ENCODE measurements around the gene ENTPD8. TPM values are rescaled to one million over a fixed set of nuclear protein-coding genes. Genes with fewer than 3 reads are reported as not detected.

The ENTPD8 gene
- total RNA-seq, 2 experiments from 2014 or later = not detected

- H3K27me3 Mint-ChIP-seq = no peaks in the 10 kb centered on the region
Observed at GRCh38 chr9:137428311-137428630, 12.9 kb downstream of the ENTPD8 start.

GRCh38 chr9:137427454-137428310, 13.5 kb downstream of the ENTPD8 start:
- H3K4me1 ChIP-seq (ENCODE audit: insufficient read depth, low read length) = peaks cover 9% of the 10 kb centered on the region
- no peaks in the 10 kb centered on the region for H3K9me3 ChIP-seq (ENCODE audit: control insufficient read depth in 1 of 2, insufficient read depth in 1 of 2, low read length in 2 of 2)
- ChIA-PET CTCF (no interaction called here), POLR2A (no interaction called here)
- Mint-ChIP-seq H3K4me1 (ENCODE audit: low read depth) (peaks cover 9% of the 10 kb centered on the region), H3K27me3 (no peaks in the 10 kb centered on the region), H3K27ac (no peak overlapping the region), H3K4me3 (no peak overlapping the region), H3K36me3 (ENCODE audit: low read depth) (no peaks in the 10 kb centered on the region), H3K9me3 (no peaks in the 10 kb centered on the region)
- intact Hi-C loops (cut with DNase I, micrococcal nuclease) = no loop called here
- DNase-seq (no peak), ATAC-seq (ENCODE audit: poor library complexity) (no peak)
- H3K4me3 ChIP-seq (ENCODE audit: low read length) = no peak overlapping the region
- no peak for TF ChIP-seq CTCF (IDR thresholded peaks at IDR 0.05)
- no peak overlapping the region for H3K27ac ChIP-seq (ENCODE audit: low read depth in 1 of 2, low read length in 2 of 2)
- no peaks in the 10 kb centered on the region for H3K27me3 ChIP-seq (ENCODE audit: control insufficient read depth in 1 of 2, insufficient read depth in 2 of 2, low read length in 2 of 2)
- no peaks in the 10 kb centered on the region for H3K36me3 ChIP-seq (ENCODE audit: insufficient read depth, low read length)

More at GRCh38 chr9:137428311-137428630, 12.9 kb downstream of the ENTPD8 start:
- no peak for TF ChIP-seq CTCF (IDR thresholded peaks at IDR 0.05)
- no peak overlapping the region for H3K4me3 Mint-ChIP-seq
- ATAC-seq (ENCODE audit: poor library complexity) (no peak), DNase-seq (no peak)
- Histone ChIP-seq H3K36me3 (ENCODE audit: insufficient read depth, low read length) (no peaks in the 10 kb centered on the region), H3K27ac (ENCODE audit: low read depth in 1 of 2, low read length in 2 of 2) (no peak overlapping the region), H3K27me3 (ENCODE audit: control insufficient read depth in 1 of 2, insufficient read depth in 2 of 2, low read length in 2 of 2) (no peaks in the 10 kb centered on the region), H3K9me3 (ENCODE audit: control insufficient read depth in 1 of 2, insufficient read depth in 1 of 2, low read length in 2 of 2) (no peaks in the 10 kb centered on the region), H3K4me1 (ENCODE audit: insufficient read depth, low read length) (peaks cover 9% of the 10 kb centered on the region), H3K4me3 (ENCODE audit: low read length) (no peak overlapping the region)
- H3K9me3 Mint-ChIP-seq = no peaks in the 10 kb centered on the region
- H3K27ac Mint-ChIP-seq = no peak overlapping the region
- POLR2A ChIA-PET = no interaction called here
- CTCF ChIA-PET = no interaction called here
- intact Hi-C loops (cut with DNase I, micrococcal nuclease) = no loop called here
- H3K36me3 Mint-ChIP-seq (ENCODE audit: low read depth) = no peaks in the 10 kb centered on the region
- peaks cover 9% of the 10 kb centered on the region for H3K4me1 Mint-ChIP-seq (ENCODE audit: low read depth)

- H3K36me3 Mint-ChIP-seq (ENCODE audit: low read depth) = no peaks in the 10 kb centered on the region
- no peak overlapping the region for H3K27ac Mint-ChIP-seq
- no peak overlapping the region for H3K4me3 Mint-ChIP-seq
- peaks cover 18% of the 10 kb centered on the region for H3K4me1 Mint-ChIP-seq (ENCODE audit: low read depth)
- Histone ChIP-seq H3K4me3 (ENCODE audit: low read length) (no peak overlapping the region), H3K27ac (ENCODE audit: low read depth in 1 of 2, low read length in 2 of 2) (no peak overlapping the region), H3K36me3 (ENCODE audit: insufficient read depth, low read length) (no peaks in the 10 kb centered on the region), H3K9me3 (ENCODE audit: control insufficient read depth in 1 of 2, insufficient read depth in 1 of 2, low read length in 2 of 2) (no peaks in the 10 kb centered on the region), H3K27me3 (ENCODE audit: control insufficient read depth in 1 of 2, insufficient read depth in 2 of 2, low read length in 2 of 2) (no peaks in the 10 kb centered on the region), H3K4me1 (ENCODE audit: insufficient read depth, low read length) (peaks cover 19% of the 10 kb centered on the region)
- ChIA-PET POLR2A (no interaction called here), CTCF (no interaction called here)
- no peak for TF ChIP-seq CTCF (IDR thresholded peaks at IDR 0.05)
- no peak for DNase-seq
- H3K27me3 Mint-ChIP-seq = no peaks in the 10 kb centered on the region
- no peaks in the 10 kb centered on the region for H3K9me3 Mint-ChIP-seq
- intact Hi-C loops (cut with DNase I, micrococcal nuclease) = no loop called here
- ATAC-seq (ENCODE audit: poor library complexity) = no peak
Observed at GRCh38 chr9:137426018-137426681, 15.0 kb downstream of the ENTPD8 start.

Data from CD4-positive, alpha-beta T cell (primary cell).